Stimulated activated CD4-positive, alpha-beta T cell treated with anti-CD3 and anti-CD28 coated beads, Interleukin-1b, Interleukin-23, amount 100 ng/mL, for 24 hours (primary cell): ENCODE measurements around the gene IRS2.

Experiments
- DNase-seq, 4 experiments: peaks; one replicate each; pipeline ENCODE4 v3.0.0-alpha.2; 2020; ENCODE audit warnings: low read depth in 4 of 4, low spot score in 1 of 4

The IRS2 gene

DNA sequence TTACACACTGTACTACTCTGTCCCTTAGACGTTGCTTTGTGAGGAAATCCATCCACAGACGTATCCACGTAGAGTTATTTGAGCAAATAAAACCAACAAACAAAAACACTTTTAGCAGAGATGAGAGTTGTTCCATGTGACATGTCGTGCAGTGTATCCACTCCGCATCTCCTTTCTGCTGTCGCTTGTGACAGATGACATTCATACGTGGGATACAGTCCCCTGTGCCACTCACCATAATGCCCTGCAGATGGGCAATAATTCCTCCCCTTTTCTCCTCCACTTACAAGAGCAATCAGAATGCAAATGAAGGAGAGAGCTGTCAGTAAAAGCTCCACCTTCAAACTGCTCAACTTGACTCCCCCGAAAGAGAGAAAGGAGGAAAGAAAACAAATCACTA lies 26.0 kb downstream of the IRS2 start:
- no peak for DNase-seq

DNA sequence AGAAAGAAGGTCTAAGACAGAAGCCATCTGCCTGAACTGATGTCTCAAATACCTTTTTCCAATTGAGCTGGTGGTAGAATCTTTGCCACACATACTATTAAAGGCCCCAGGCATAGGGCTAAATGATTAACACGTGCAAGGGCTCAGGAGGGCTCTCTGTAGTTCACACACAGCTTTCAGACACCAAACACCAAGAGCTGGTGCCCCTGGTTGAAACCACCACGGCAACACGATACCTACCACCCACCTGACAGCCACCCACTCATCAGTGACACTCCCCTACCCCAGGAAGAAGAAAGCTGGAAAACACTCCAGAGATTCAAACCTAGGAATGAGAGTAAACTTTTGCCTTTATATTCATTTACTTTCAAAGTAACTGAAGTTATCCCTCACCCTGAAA lies 26.8 kb downstream of the IRS2 start:
- no peak for DNase-seq

DNA sequence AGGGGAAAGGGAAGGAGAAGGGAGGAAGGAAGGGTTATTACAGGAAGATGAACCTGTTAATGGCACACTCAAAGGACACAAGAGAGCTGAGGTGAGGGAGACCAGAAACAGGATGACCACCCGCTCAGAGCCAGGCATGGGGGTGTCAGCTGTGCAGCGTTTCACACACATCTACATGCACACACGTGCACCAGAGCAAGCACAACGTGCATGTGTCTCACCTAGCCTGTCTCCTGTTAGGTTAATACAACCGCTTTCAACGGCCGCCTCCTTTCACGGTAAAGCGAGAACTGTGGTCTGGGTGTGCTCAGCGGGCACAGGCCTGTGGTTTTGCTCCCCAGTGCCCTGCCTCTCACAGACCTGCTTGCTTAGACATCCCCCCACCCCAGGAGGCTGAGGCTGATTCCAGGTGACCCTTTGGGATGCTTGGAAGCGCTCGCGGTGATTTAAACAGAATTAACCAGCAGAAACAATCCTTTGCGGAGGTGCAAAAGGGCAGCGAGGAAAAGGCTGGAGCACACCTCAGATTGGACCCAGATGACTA lies 27.4 kb downstream of the IRS2 start:
- no peak for DNase-seq

DNA sequence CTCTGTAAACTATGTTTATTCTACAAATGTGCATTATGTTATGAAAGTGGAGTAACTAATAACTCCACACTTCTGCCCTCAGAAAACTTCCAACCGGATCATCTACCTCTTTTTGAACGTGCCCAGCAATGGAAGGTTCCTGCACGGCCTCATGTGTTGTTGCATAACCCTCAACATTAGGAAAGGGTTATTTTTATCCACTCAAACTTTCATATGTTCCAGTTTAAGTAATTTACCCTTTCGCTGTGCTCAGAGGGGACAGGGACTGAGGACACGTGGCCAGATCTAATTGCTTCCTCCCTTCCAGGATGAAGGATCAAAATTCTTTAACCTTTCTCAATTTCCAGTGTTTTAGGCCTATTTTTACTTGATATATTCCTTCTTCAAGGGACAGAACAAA lies 29.6 kb downstream of the IRS2 start:
- DNase-seq = no peak

DNA sequence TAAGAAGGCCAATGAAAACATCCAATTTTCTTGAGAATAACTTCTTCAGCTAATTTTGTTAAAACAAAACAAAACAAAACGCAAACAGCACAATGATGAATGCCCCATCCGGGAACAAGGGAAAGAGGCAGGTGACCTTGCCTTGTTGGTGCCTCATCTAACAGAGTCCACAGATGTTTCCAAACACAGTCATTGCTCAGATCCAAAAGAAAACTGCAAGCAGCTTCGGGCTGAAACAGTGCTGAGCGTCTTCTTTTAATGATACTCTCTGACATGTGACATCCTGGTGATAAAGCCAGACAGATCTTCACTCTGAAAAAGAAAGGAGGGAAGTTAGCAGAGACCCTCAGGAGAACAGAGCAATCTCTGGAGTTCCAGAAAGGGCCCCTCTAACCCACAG lies 30.4 kb downstream of the IRS2 start:
- DNase-seq = no peak

DNA sequence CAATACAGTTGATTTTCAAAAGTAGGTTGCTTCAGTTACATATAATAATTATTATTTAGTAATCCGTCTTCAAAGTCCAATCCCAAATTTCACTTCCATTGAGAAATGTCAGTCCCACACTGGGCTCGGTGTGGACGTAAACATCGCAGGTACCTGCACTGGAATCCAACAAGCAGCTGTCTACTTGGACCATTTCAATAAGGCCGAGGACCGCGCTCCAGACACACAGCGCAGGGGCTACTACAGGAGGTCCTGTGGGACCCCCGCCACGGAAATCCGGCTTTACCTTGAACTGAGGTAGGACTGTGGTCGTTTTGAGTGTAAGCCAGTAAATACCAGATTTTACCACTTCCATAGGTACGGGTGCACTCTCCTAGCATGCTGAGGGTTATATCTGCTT lies 30.8 kb downstream of the IRS2 start:
- DNase-seq = no peak

DNA sequence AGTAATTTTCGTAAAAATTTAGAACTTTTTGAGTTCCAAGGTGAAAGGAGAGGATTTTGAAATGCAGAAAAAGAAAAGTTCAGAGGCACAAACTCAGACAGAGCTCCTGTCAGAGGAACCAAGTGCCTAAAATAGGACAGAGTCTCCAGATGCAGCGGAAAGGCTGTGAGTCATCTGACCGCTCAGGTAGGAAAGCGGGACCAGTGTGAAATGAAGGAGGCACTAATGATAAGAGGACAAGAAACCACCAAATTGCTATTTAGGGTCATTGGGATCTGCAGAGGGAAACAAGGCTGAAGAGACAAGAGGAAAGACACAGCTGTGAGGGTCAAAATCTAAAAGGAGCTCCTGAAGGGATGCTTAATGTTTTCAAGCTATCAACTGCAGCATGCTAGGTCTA lies 34.9 kb downstream of the IRS2 start:
- DNase-seq = no peak

DNA sequence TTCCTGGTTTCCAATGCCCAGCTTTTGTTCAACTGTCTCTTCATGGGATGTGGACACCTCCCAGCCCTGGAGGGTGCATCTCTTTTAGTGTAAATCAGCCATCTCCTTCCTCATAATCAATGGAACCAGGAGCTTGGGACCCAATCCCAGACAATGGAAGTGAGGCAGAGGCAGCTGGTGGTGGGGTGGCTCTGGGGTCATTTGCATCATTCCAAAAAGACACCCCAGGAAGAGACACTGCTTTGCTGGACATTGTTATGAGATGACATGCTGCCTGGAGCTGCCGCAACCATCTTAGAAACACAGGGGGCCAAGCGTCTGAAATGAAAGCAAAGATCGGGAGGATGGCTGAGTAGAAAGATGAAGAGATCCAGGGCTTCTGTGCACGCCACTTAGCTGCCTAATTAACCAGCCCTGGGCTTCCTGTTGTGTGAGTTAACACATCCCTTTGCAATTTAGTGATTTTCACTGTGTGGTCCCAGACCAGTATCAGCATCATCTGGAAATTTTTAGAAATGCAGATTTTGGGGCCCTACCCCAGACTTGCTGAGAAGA lies 36.1 kb downstream of the IRS2 start:
- DNase-seq = no peak

DNA sequence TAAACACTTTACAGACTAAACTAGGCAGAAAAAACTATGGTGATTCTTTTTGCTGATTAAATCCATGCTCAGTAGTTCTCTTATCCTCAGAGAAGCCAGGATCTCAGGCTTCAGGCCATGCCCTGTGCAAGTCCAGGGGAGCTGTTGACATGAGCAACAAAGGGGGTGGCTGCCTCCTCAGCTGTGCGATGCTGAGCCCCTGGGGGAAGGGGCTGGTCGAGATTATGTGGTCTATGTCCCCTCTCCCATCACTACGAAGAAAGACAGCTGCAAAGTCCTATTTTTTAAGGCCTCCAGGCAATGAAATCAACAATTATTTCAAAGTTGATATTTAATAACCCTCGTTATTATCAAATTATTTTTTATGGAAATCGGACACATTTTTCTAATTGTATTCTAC lies 37.0 kb downstream of the IRS2 start:
- DNase-seq = no peak

DNA sequence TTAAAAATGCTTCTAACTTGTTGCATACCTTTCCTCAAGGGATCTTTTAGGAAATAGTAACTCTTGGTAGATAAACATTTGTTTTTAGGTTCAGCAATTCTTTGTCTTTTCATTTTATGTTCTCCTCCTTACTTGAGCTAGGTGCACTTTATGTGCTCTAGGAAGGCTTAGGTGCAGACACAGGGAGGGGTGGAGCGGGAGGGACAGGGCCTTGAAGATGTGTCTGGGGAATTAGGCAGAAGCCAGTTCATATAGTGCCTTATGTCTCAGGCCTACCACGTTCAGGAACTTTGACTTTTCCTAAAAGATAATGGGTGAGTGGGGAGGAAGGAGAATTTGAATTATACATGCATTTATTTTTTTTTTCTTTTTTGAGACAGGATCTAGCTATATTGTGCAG lies 37.7 kb downstream of the IRS2 start:
- no peak for DNase-seq

DNA sequence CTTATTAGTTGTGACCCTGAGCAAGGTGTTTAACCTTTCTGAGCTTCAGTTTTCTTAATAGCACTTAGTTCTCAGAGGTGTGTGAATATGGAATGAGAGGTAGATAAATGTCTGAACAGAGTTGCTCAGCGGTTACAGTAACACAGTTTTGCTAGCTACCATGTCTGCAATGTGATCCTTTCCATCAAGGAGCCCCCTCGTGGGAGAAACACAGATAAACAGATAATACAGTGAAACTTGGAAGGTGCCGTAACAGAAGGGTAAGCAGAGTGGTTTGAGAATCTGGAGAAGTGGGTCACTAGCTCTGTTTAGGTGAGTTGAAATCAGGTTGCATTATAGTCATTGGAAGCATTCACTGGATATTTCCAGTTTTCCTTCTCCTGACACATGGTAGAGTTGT lies 38.9 kb downstream of the IRS2 start:
- DNase-seq = no peak

DNA sequence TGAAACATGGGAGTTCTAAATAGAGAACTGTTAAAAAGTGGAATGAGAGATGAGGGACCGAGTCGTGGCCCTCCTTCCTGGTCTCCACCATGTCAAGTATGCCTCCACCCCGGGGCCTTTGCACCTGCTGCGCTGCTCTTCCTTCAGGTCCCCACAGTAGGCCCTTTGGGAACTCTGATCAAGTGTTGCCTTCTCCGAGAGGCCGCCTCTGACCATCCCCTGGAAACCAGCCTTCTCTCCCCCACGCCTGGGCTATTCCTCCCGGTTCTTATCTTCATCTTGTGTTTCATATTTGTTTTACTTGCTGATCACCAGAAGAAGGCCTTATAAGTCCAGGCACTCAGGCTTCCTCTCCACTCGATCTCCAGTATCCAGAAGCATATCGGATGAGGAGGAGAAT lies 40.0 kb downstream of the IRS2 start:
- no peak for DNase-seq

DNA sequence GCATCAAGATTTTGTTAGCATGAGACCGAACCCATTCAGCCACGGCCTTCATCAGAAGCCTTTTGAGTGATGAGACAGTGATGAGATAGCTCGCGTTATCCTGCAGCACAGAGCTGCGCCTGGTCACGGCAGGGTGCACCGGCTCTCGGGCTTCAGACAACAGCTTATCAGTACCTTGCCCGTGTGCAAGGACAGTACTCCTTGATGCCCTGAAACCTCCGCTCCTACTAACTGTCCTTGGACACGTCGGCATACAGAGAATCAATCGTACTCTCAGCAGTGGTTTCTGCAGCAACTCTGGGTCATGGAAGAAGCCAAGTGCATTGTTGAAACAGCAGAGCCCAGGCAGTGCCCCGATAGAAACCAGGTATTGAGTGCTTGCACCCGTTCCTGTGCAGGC lies 40.7 kb downstream of the IRS2 start:
- DNase-seq = no peak

DNA sequence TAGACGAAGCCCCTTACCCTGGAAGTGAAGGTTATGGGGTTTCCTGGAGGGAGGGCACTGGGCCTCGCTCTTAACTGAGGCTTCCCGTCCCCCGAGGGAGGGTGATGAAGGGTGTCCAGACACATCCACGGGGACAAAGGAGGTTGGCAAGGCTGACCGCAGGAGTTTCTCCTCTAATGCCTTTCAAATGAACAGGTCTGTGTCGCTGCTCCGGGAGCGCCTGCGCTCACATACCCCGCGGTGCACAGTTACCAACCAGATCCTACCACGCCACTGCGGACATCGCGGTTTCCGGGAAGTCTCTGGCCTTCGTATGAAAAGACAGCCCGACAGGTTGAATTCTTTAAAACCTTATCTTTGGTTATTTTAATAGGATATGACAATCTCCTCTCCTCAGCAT lies 41.3 kb downstream of the IRS2 start:
- DNase-seq = no peak

DNA sequence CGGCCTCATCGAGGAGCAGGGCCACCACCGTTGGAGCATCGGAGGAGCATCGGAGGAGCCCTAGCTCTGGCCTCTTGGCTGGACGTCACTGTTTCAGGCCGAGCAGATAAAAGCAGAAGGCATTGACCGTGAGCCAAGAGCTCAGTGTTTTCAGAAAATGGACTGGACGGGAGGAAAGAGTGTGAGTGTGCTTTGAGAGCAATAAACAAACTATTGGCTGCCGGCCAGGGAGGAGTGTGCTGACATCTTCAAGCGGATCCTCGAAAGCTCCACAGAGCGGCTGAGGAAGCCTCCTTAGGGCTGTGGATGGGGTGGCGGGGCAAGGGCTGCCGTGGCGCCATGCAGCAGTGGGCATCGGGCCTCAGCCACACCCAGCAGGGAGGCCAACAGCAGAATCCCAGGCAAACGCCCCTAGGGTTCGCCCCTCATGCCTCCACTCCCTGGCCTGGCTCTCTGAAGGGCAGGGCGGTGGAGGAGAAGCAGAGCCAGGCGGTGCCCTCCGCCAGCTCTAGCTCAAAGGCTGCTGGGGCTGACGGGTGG lies 41.8 kb downstream of the IRS2 start:
- no peak for DNase-seq

DNA sequence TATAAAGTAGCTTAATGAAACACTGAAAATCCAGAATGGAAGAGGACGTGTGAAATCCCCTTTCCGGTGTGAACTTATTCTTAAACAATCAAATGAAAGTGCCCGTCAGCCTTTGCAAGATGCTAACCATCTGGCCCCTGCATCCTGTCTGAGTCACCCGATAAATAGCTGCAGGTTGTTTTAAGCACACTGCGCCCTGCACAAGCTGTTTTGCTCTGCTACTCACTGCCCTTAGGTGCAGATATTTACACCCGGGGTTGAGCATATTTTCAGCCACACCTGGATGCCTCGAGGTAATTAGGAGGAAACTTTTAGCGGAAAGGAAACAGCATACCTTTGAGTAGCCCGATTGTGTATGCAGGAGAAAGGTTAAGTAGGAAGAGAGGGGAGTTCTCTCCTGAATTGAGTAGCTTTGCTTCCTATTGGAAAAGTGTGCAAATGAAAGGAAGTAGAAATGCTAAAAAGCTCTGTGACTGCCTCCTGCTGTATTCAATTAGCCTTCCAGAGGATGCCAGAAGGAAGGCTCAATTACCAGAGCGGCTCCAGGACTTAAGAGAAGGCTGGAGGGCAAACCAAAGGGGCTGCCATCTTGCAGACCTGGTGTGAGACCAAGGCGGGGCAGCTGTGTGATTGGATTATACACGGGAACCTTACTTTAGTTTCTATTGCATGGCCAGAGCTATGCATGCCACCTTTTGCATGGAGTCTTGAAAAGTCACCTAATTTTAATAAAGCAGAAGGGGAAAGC lies 42.5 kb downstream of the IRS2 start:
- DNase-seq = no peak

DNA sequence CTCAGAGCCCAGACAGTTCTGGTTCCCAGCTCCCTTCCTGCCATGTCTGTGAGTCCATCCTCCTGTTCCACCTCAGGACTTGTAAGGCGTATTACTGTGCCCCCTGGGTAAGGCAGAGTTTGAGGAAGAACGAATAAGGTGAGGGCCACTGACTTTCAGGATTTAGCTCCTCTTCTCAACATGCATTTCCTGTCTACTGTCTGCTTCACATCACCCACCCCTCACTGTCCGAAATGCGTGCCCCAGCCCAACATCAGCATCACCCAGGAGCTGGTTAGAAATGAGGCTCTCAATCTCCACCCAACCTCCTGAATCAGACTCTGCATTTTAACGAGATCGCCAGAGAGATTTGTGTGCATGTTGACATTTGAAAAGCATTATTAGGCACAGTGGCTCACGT lies 44.4 kb downstream of the IRS2 start:
- no peak for DNase-seq

DNA sequence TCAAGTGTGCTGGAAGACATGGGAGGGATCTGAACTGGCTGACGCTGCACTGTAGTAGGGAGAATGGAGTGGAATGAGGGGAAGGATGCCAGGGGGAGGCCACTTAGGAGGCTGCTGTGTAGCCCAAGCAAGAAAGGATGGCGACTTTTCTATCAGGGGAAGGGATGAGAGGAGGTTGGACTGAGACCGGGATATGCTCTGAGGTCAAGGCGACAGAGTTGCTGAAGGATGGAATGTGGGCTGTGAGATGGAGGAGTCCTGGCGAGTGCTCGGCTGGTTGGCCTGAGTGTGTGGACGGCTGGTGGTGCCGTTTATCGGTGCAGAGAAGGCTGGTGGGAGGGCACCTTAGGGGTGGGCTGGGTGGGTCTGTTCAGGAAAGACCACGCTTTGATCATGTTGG lies 45.7 kb downstream of the IRS2 start:
- DNase-seq = no peak

DNA sequence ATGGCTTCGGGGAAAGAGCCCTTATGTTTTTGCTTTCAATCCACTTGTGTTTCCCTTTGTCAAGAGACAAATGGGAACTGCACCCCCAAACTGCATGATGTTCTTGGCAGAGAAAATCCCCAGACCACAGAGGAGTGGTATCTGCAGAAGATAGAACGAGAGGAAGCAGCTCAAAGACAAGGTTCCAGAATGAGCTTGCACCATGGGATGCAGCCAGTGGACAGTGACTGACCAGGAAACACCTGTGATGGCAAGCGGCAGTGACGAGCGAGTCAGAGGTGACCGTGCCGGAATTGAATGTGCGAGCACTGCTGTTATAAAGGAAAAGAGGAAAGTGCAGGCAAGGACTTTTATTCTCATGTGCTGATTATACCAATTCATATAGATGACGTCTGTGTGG lies 46.3 kb downstream of the IRS2 start:
- no peak for DNase-seq

DNA sequence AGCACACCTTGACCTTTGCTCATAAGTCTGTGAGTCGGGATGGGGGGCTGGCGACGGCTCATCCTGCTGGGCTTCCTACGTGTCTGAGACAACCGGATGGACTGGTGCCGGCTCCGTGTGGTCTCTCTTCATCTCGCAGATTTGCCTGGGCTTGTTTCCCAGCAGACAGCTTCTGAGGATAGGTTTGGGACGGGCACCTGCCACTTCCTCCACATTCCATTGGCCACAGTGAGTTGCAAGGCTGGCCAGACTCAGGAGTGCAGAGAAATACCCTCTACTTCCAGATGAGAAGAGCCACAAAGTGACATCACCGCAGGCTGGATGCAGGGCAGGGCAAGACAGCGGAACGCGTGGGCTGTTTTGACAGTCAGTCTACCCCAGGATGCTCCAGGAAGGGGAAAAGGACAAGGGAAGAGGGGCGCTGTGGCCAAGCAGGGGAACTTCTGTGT lies 48.1 kb downstream of the IRS2 start:
- no peak for DNase-seq

DNA sequence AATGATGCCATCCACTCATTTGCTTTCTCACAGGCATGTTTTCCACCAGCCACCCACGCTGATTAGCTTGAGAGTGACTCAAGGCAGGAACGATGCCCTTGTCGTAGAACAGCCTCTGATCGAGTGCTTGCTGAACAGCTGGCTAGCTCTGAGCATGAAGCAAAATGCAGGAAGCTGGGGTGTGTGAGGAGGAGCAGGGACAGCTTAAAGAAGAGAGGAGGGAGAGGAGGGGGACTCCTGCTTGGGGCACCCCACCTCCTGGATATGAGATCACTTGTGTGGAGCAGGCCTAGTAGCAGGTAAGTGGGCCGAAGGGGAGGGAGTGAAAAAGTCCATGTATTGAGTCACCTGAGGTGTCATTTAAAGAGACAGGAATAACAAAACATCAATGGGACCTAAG lies 48.8 kb downstream of the IRS2 start:
- DNase-seq = peak in 1 of 4 experiments; percentile 17

DNA sequence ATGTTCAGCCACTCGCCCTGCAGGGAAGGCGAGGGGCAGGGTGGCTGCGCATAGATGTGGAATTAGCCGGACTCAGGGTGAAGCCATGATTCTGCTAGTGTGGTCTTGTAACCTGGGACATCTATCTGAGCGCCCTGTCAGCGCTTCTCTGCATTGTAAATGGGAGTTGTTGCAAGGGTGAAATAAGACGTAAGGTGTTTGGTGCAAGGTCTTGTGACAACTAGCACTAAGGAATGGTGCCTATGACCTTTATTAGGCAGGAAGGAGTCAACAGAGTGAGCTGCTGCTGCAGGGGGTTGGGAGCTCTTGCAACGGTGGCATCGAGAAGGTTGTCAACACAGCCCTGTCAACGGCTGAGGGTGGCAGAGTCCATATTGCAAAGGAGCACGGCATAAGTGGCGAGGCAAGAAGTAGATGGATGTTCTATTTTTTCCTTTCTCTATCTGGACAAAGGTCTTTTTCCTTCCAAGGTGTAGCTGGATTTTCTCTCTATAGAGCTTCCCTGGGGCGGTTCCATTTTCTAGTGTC lies 49.3 kb downstream of the IRS2 start:
- DNase-seq = no peak
